Calu3 (cell line): ENCODE measurements around the gene ATP6AP1. TPM values are rescaled to one million over a fixed set of nuclear protein-coding genes. Genes with fewer than 3 reads are reported as not detected.
A peak's percentile ranks its signal among the peaks of the same experiment; 100 is the strongest.

Source experiments
- BruUV-seq: library from RNA; stranded (reverse); fragments of 400-500 nt; replicated peaks from 2 replicates; lab custom pipeline; 2021; lab: Mats Ljungman, UMichigan
- CTCF ChIA-PET: fragments of 300-600 bp; sonication (Branson Sonifier 250); formaldehyde crosslinking; loops from one replicate; lab custom pipeline; 2022; ENCODE audit warnings: antibody characterized with exemption; lab: Charles Lee
- DNase-seq: peaks from one replicate; pipeline ENCODE4 v3.0.0; 2022
- H3K27ac Mint-ChIP-seq: one replicate; pipeline ENCODE4 v1.8.0; 2022; ENCODE audit warnings: mixed read lengths; ENCODE audit not compliant: unreplicated experiment
- H3K27me3 Mint-ChIP-seq: one replicate; pipeline ENCODE4 v1.8.0; 2022; ENCODE audit warnings: mixed read lengths; ENCODE audit not compliant: unreplicated experiment
- H3K36me3 Mint-ChIP-seq: one replicate; pipeline ENCODE4 v1.8.0; 2022; ENCODE audit warnings: mild to moderate bottlenecking, moderate library complexity, mixed read lengths; ENCODE audit not compliant: insufficient read depth, unreplicated experiment
- H3K4me1 Mint-ChIP-seq: one replicate; pipeline ENCODE4 v1.8.0; 2022; ENCODE audit warnings: mild to moderate bottlenecking, low read depth, mixed read lengths; ENCODE audit not compliant: unreplicated experiment
- H3K4me3 Mint-ChIP-seq: one replicate; pipeline ENCODE4 v1.8.0; 2022; ENCODE audit warnings: mild to moderate bottlenecking, low read depth, moderate library complexity, mixed read lengths; ENCODE audit not compliant: unreplicated experiment
- H3K9me3 Mint-ChIP-seq: one replicate; pipeline ENCODE4 v1.8.0; 2022; ENCODE audit warnings: low read depth, mixed read lengths; ENCODE audit not compliant: unreplicated experiment
- intact Hi-C: fragments of 100-400 bp; cut with micrococcal nuclease; formaldehyde crosslinking; loops from one replicate; pipeline ENCODE4 v1.10.0; 2022; ENCODE audit not compliant: unreplicated experiment
- total RNA-seq: library from RNA; stranded (reverse); gene quantifications from 2 replicates; pipeline ENCODE4 v1.2.3, GENCODE V29; 2022
- TF ChIP-seq, protein P1 (sequence below): fragments of 200-600 bp; IDR thresholded peaks from one replicate; pipeline ENCODE4 v1.8.0; 2022; ENCODE audit warnings: antibody characterized with exemption; ENCODE audit not compliant: unreplicated experiment

The ATP6AP1 gene
- total RNA-seq, 1 experiment from 2014 or later, result 109 TPM

DNA sequence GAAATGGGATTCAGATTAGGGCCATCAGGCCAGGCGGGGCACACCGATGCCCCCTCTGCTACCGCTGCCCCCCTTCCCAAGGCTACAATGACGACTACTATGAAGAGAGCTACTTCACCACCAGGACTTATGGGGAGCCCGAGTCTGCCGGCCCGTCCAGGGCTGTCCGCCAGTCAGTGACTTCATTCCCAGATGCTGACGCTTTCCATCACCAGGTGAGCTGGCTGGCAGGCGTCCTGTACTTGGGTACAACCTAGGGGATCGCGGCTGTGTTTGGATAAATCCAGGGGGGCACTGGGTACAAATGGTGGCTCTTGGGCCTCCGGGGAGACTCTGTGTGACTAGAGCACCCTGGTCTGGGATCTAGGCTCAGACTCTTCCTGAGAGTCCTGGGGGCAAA is 48.3 kb upstream of the ATP6AP1 start:
- H3K27ac Mint-ChIP-seq, result peak overlapping the region; percentile 86
- peaks cover 12% of the 10 kb centered on the region for H3K4me1 Mint-ChIP-seq
- DNase-seq, result no peak
- TF ChIP-seq, protein P1, sequence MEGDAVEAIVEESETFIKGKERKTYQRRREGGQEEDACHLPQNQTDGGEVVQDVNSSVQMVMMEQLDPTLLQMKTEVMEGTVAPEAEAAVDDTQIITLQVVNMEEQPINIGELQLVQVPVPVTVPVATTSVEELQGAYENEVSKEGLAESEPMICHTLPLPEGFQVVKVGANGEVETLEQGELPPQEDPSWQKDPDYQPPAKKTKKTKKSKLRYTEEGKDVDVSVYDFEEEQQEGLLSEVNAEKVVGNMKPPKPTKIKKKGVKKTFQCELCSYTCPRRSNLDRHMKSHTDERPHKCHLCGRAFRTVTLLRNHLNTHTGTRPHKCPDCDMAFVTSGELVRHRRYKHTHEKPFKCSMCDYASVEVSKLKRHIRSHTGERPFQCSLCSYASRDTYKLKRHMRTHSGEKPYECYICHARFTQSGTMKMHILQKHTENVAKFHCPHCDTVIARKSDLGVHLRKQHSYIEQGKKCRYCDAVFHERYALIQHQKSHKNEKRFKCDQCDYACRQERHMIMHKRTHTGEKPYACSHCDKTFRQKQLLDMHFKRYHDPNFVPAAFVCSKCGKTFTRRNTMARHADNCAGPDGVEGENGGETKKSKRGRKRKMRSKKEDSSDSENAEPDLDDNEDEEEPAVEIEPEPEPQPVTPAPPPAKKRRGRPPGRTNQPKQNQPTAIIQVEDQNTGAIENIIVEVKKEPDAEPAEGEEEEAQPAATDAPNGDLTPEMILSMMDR, result no peak
- BruUV-seq, result TSS peak; percentile 77
- peaks cover 50% of the 10 kb centered on the region for H3K36me3 Mint-ChIP-seq
- no peaks in the 10 kb centered on the region for H3K27me3 Mint-ChIP-seq
- CTCF ChIA-PET, result no interaction called here
- peak overlapping the region; percentile 81 for H3K4me3 Mint-ChIP-seq
- H3K9me3 Mint-ChIP-seq, result no peaks in the 10 kb centered on the region
- intact Hi-C loops, result no loop called here

DNA sequence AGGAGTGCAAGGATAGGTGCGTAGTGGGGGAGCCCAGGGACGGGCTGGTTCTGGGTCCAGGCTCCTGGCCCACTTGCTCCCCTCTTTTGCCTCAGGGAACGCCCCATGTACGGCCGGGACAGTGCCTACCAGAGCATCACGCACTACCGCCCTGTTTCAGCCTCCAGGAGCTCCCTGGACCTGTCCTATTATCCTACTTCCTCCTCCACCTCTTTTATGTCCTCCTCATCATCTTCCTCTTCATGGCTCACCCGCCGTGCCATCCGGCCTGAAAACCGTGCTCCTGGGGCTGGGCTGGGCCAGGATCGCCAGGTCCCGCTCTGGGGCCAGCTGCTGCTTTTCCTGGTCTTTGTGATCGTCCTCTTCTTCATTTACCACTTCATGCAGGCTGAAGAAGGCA is 47.7 kb upstream of the ATP6AP1 start:
- Mint-ChIP-seq H3K27ac (peak overlapping the region; percentile 86), H3K9me3 (no peaks in the 10 kb centered on the region), H3K4me1 (peaks cover 12% of the 10 kb centered on the region), H3K36me3 (peaks cover 48% of the 10 kb centered on the region), H3K27me3 (no peaks in the 10 kb centered on the region), H3K4me3 (peak overlapping the region; percentile 81)
- TF ChIP-seq, protein P1, result no peak
- DNase-seq, result no peak
- CTCF ChIA-PET, result no interaction called here
- intact Hi-C loops, result no loop called here
- no TSS peak for BruUV-seq

DNA sequence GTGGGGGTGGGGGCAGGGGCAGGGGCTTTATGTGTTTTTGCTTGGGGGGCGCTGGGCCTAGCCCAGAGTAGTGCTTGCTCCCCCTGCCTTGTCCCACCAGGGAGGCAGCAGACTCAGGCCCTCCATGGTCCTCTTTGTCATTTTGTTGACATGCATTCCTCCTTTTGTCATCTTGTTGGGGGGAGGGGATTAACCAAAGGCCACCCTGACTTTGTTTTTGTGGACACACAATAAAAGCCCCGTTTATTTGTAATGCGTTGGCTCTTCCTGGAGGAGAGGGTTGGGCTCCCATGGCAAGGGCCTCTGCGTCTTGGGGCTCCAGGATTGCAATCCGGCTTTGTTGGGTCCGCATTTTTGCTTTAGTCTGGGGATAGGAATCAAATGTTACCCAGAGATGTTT is 47.2 kb upstream of the ATP6AP1 start:
- Mint-ChIP-seq H3K27me3 (no peaks in the 10 kb centered on the region), H3K27ac (peak overlapping the region; percentile 86), H3K4me3 (peak overlapping the region; percentile 81), H3K9me3 (no peaks in the 10 kb centered on the region), H3K36me3 (peaks cover 48% of the 10 kb centered on the region), H3K4me1 (peaks cover 12% of the 10 kb centered on the region)
- BruUV-seq, result no TSS peak
- CTCF ChIA-PET, result interaction anchor here (1.7 kb wide), 1 partner anchor 8 kb away, joined by 8 read pairs; no protein-coding TSS in a partner anchor
- intact Hi-C loops, result no loop called here
- DNase-seq, result no peak
- TF ChIP-seq, protein P1, result no peak

DNA sequence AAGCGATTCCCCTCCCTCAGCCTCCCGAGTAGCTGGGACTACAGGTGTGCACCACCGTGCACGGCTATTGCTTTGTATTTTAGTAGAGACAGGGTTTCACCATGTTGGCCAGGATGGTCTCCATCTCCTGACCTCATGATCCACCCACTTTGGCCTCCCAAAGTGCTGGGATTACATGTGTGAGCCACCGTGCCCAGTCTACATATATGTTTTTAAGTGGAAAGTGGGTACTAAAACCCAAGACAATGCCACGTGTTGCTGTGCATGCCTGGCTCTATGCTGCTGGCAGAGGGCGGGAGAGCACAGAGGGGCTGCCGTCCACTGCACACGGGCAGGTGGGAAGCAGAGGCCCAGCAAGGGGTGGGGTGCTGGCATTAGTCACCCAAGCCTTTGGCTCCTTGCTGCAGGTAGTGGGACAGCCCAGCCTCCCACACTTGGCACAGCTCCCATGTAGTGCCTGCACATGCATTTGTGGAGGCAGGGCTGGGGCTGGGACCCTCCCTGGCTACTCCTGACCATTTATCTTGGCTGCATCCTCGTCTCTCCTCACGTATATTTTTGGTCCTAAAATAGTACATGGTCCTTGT is 45.9 kb upstream of the ATP6AP1 start:
- Mint-ChIP-seq H3K9me3 (no peaks in the 10 kb centered on the region), H3K36me3 (peaks cover 48% of the 10 kb centered on the region), H3K27me3 (no peaks in the 10 kb centered on the region), H3K4me3 (no peak overlapping the region), H3K4me1 (peaks cover 12% of the 10 kb centered on the region), H3K27ac (peak overlapping the region; percentile 36)
- no peak for DNase-seq
- no TSS peak for BruUV-seq
- CTCF ChIA-PET, result interaction anchor here (1.7 kb wide), 1 partner anchor 9 kb away, joined by 8 read pairs; no protein-coding TSS in a partner anchor
- intact Hi-C loops, result no loop called here
- TF ChIP-seq, protein P1, result no peak
